GM23338 (cell line): Measurements from ENCODE around the gene RPS6KA5. TPM values are rescaled to one million over a fixed set of nuclear protein-coding genes. Genes with fewer than 3 reads are reported as not detected.

Experiments used
- ATAC-seq: fragments of 200-7000 bp; cut with Tn5 transposase; 3 replicates; pipeline ENCODE4 v1.9.1; 2020
- DNase-seq: peaks from one replicate; pipeline ENCODE4 v3.0.0-alpha.2; 2015; ENCODE audit warnings: low spot score
- H2AFZ ChIP-seq: fragments of 200-600 bp; sonication (generic); 2 replicates; pipeline ENCODE4 v1.8.0; 2016; ENCODE audit warnings: antibody characterized with exemption, mild to moderate bottlenecking, moderate library complexity
- H3F3A ChIP-seq: fragments of 200-600 bp; sonication (generic); replicated peaks from 2 replicates; pipeline ENCODE4 v1.8.0; 2017; ENCODE audit warnings: antibody characterized with exemption, mixed run types, low read depth
- H3K27ac ChIP-seq: fragments of 200-600 bp; sonication (generic); 2 replicates; pipeline ENCODE4 v1.6.1; 2016; ENCODE audit warnings: low read depth
- H3K27me3 ChIP-seq: fragments of 200-600 bp; sonication (generic); 2 replicates; pipeline ENCODE4 v1.8.0; 2016; ENCODE audit warnings: mild to moderate bottlenecking, mixed run types, moderate library complexity; ENCODE audit not compliant: insufficient read depth
- H3K36me3 ChIP-seq: fragments of 200-600 bp; sonication (generic); 2 replicates; pipeline ENCODE4 v1.8.0; 2016; ENCODE audit warnings: mild to moderate bottlenecking; ENCODE audit not compliant: insufficient read depth
- H3K4me1 ChIP-seq: fragments of 200-600 bp; sonication (generic); 2 replicates; pipeline ENCODE4 v1.8.0; 2016; ENCODE audit warnings: mild to moderate bottlenecking, moderate library complexity; ENCODE audit not compliant: insufficient read depth
- H3K4me2 ChIP-seq: fragments of 200-600 bp; sonication (generic); 2 replicates; pipeline ENCODE4 v1.7.1; 2017; ENCODE audit warnings: mixed run types
- H3K4me3 ChIP-seq: fragments of 200-600 bp; sonication (generic); 2 replicates; pipeline ENCODE4 v1.6.1; 2016; ENCODE audit warnings: mixed run types
- H3K79me2 ChIP-seq: fragments of 200-600 bp; sonication (generic); replicated peaks from 2 replicates; pipeline ENCODE4 v1.8.0; 2017; ENCODE audit warnings: mild to moderate bottlenecking; ENCODE audit not compliant: insufficient read depth
- H3K9me2 ChIP-seq: fragments of 200-600 bp; sonication (generic); 2 replicates; pipeline ENCODE4 v1.8.0; 2017; ENCODE audit not compliant: insufficient read depth
- H4K20me1 ChIP-seq: fragments of 200-600 bp; sonication (generic); replicated peaks from 2 replicates; pipeline ENCODE4 v1.8.0; 2017; ENCODE audit warnings: mild to moderate bottlenecking; ENCODE audit not compliant: insufficient read depth
- H3K27ac Mint-ChIP-seq: 2 replicates; pipeline ENCODE4 v1.8.0; 2020; ENCODE audit warnings: inconsistent platforms, mild to moderate bottlenecking, moderate library complexity, mixed read lengths
- H3K27me3 Mint-ChIP-seq: 3 replicates; pipeline ENCODE4 v1.8.0; 2022; ENCODE audit warnings: low read depth, mild to moderate bottlenecking, moderate library complexity, mixed read lengths, inconsistent platforms; ENCODE audit not compliant: insufficient read depth, poor library complexity
- H3K36me3 Mint-ChIP-seq: 3 replicates; pipeline ENCODE4 v1.8.0; 2021; ENCODE audit warnings: low read depth, mild to moderate bottlenecking, inconsistent platforms, moderate library complexity, mixed read lengths
- H3K4me1 Mint-ChIP-seq: 3 replicates; pipeline ENCODE4 v1.8.0; 2020; ENCODE audit warnings: mild to moderate bottlenecking, inconsistent platforms, mixed read lengths
- H3K4me3 Mint-ChIP-seq: 3 replicates; pipeline ENCODE4 v1.8.0; 2021; ENCODE audit warnings: moderate library complexity, mild to moderate bottlenecking, inconsistent platforms, mixed read lengths
- H3K9me3 Mint-ChIP-seq: 3 replicates; pipeline ENCODE4 v1.8.0; 2020; ENCODE audit warnings: moderate library complexity, mild to moderate bottlenecking, inconsistent platforms, mixed read lengths
- CREB1 ChIP-seq: fragments of 250-450 bp; sonication (Bioruptor Pico); IDR thresholded peaks from 2 replicates; pipeline ENCODE4 v1.5.0; 2020; ENCODE audit warnings: low read depth, mild to moderate bottlenecking, moderate library complexity
- EZH2 ChIP-seq: fragments of 200-600 bp; sonication (generic); IDR thresholded peaks from one replicate; pipeline ENCODE4 v1.8.0; 2017; ENCODE audit warnings: antibody characterized with exemption, mild to moderate bottlenecking, low read depth; ENCODE audit not compliant: unreplicated experiment
- JUNB ChIP-seq: IDR thresholded peaks from one replicate; pipeline ENCODE4 v1.6.1; 2016; ENCODE audit warnings: antibody characterized with exemption; ENCODE audit not compliant: unreplicated experiment
- NANOG ChIP-seq: IDR thresholded peaks from 2 replicates; pipeline ENCODE4 v1.6.1; 2016; ENCODE audit warnings: antibody characterized with exemption, borderline replicate concordance
- POLR2AphosphoS5 ChIP-seq: IDR thresholded peaks from 2 replicates; pipeline ENCODE4 v1.6.1; 2016; ENCODE audit warnings: antibody characterized with exemption, low read depth
- REST ChIP-seq: IDR thresholded peaks from one replicate; pipeline ENCODE4 v1.6.1; 2018; ENCODE audit warnings: antibody characterized with exemption; ENCODE audit not compliant: unreplicated experiment
- STAT1 ChIP-seq: IDR thresholded peaks from one replicate; pipeline ENCODE4 v1.6.1; 2016; ENCODE audit warnings: antibody characterized with exemption; ENCODE audit not compliant: unreplicated experiment
- ZNF114 ChIP-seq: fragments of 250-450 bp; sonication (Bioruptor Pico); IDR thresholded peaks from 2 replicates; pipeline ENCODE4 v1.5.0; 2020; ENCODE audit warnings: mild to moderate bottlenecking, moderate library complexity
- ZNF331 ChIP-seq: fragments of 250-450 bp; sonication (Bioruptor Pico); IDR thresholded peaks from 2 replicates; pipeline ENCODE4 v1.5.0; 2020; ENCODE audit warnings: low read depth, mild to moderate bottlenecking, moderate library complexity
- polyA plus RNA-seq: library from polyadenylated mRNA; unstranded; fragments of >200 nt; fragmentation: Nextera tagmentation; extraction: Ambion mirVana; gene quantifications from 2 replicates; pipeline ENCODE4 v1.2.1, GENCODE V29; 2016
- total RNA-seq: library from RNA; depleted of rRNA; stranded (reverse); fragments of >200 nt; shearing (Covaris generic); gene quantifications from 2 replicates; pipeline ENCODE4 v1.2.3, GENCODE V29; 2014
- TF ChIP-seq, protein P1 (sequence below): IDR thresholded peaks from 2 replicates; pipeline ENCODE4 v1.6.1; 2016; ENCODE audit warnings: antibody characterized with exemption
- TF ChIP-seq, protein P2 (sequence below), 2 experiments: fragments of 200-600 bp in 1 of 2; sonication (generic) in 1 of 2; conservative IDR thresholded peaks; 2 replicates each; pipeline versions ENCODE4 v1.5.1 to v1.6.1; 2016 to 2017; ENCODE audit warnings: antibody characterized with exemption in 2 of 2, low read depth in 2 of 2, mild to moderate bottlenecking in 2 of 2, moderate library complexity in 1 of 2

The RPS6KA5 gene
- total and polyA plus RNA-seq, 2 experiments from 2014 or later, result 2.1 to 2.4 TPM

DNA sequence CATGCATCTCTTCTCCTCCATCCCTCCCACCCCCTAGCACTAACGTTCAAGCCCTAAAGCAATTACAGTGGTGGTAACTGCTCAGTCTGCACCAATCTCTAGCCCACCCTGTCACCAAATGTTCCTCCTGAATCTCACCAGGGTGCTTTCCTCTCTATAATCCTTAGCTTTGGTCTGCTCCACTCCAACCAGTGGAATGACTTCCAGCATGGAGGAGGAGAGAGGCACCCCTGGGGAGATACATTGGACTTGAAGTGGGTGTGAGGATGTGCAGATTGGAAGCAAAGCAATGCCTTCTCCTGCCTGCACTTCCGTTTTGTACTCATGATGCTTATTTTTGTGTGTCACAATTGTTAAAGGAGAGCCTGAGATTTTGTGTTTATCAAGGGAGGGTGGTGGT lies 24.1 kb upstream of the RPS6KA5 start (continued):
- TF ChIP-seq REST, result no peak
- TF ChIP-seq CREB1, result no peak
- TF ChIP-seq JUNB, result no peak
- no peak for TF ChIP-seq POLR2AphosphoS5
- no peak for TF ChIP-seq NANOG
- no peak for TF ChIP-seq ZNF331 (CRISPR knock-in tag)
- TF ChIP-seq STAT1, result no peak
- TF ChIP-seq, protein P1, sequence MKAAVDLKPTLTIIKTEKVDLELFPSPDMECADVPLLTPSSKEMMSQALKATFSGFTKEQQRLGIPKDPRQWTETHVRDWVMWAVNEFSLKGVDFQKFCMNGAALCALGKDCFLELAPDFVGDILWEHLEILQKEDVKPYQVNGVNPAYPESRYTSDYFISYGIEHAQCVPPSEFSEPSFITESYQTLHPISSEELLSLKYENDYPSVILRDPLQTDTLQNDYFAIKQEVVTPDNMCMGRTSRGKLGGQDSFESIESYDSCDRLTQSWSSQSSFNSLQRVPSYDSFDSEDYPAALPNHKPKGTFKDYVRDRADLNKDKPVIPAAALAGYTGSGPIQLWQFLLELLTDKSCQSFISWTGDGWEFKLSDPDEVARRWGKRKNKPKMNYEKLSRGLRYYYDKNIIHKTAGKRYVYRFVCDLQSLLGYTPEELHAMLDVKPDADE, result no peak
- TF ChIP-seq ZNF114, result no peak
- TF ChIP-seq, protein P2, sequence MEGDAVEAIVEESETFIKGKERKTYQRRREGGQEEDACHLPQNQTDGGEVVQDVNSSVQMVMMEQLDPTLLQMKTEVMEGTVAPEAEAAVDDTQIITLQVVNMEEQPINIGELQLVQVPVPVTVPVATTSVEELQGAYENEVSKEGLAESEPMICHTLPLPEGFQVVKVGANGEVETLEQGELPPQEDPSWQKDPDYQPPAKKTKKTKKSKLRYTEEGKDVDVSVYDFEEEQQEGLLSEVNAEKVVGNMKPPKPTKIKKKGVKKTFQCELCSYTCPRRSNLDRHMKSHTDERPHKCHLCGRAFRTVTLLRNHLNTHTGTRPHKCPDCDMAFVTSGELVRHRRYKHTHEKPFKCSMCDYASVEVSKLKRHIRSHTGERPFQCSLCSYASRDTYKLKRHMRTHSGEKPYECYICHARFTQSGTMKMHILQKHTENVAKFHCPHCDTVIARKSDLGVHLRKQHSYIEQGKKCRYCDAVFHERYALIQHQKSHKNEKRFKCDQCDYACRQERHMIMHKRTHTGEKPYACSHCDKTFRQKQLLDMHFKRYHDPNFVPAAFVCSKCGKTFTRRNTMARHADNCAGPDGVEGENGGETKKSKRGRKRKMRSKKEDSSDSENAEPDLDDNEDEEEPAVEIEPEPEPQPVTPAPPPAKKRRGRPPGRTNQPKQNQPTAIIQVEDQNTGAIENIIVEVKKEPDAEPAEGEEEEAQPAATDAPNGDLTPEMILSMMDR (conservative IDR thresholded peaks at IDR 0.05; ENCODE audit: low read depth in 2 of 2), result no peak
- TF ChIP-seq EZH2, result no peak

- Mint-ChIP-seq H3K4me3 (no peak overlapping the region), H3K36me3 (no peaks in the 10 kb centered on the region; the same call in 2 of the 3 replicates), H3K27ac (no peak overlapping the region), H3K9me3 (peaks cover 3% of the 10 kb centered on the region; the same call in 2 of the 3 replicates), H3K4me1 (peaks cover 4% of the 10 kb centered on the region), H3K27me3 (peaks cover 2% of the 10 kb centered on the region)
- Histone ChIP-seq H3K4me2 (no peak overlapping the region), H3K79me2 (no peaks in the 10 kb centered on the region), H3K27ac (no peak overlapping the region), H3K4me1 (no peaks in the 10 kb centered on the region), H3K4me3 (no peak overlapping the region), H3K9me2 (no peaks in the 10 kb centered on the region), H3F3A (no peaks in the 10 kb centered on the region), H2AFZ (no peak overlapping the region), H3K27me3 (no peaks in the 10 kb centered on the region), H3K36me3 (no peaks in the 10 kb centered on the region), H4K20me1 (no peaks in the 10 kb centered on the region)
- DNase-seq (no peak), ATAC-seq (no peak)
- TF ChIP-seq, protein P2 (conservative IDR thresholded peaks at IDR 0.05; ENCODE audit: low read depth in 2 of 2), result no peak
- no peak for TF ChIP-seq ZNF331 (CRISPR knock-in tag)
- no peak for TF ChIP-seq NANOG
- no peak for TF ChIP-seq JUNB
Observed at GRCh38 chr14:91082282-91082681, 21.8 kb upstream of the RPS6KA5 start.
